Lung (tissue), 12 donors: ENCODE results near the gene AASDH. TPM values are rescaled to one million over a fixed set of nuclear protein-coding genes. Genes with fewer than 3 reads are reported as not detected.

Experiments
- ATAC-seq: fragments of 200-7000 bp; cut with Tn5 transposase; one replicate; pipeline ENCODE4 v1.9.1; 2020; ENCODE audit warnings: moderate number of reproducible peaks; ENCODE audit not compliant: insufficient read depth, low FRiP score
- DNase-seq, 3 donors: peaks; one replicate each; pipeline ENCODE4 v3.0.0-alpha.2; 2013 to 2017
- H3K27ac ChIP-seq, 2 donors: one replicate each; pipeline ENCODE4 v1.5.1; 2013; ENCODE audit warnings: mild to moderate bottlenecking in 2 of 2, moderate library complexity in 2 of 2, control low read depth in 1 of 2, inconsistent platforms in 1 of 2, low read depth in 1 of 2, low read length in 1 of 2
- H3K27me3 ChIP-seq, 3 donors: one replicate each; pipeline ENCODE4 v1.5.1; 2013; ENCODE audit warnings: low read length in 2 of 3; ENCODE audit not compliant: control insufficient read depth in 3 of 3, insufficient read depth in 3 of 3
- H3K36me3 ChIP-seq, 4 donors: one replicate each; pipeline ENCODE4 v1.5.1; 2013; ENCODE audit warnings: low read length in 4 of 4, mild to moderate bottlenecking in 1 of 4, moderate library complexity in 1 of 4; ENCODE audit not compliant: control insufficient read depth in 4 of 4, insufficient read depth in 4 of 4
- H3K4me1 ChIP-seq, 5 donors: one replicate each; pipeline ENCODE4 v1.5.1; 2013; ENCODE audit warnings: low read length in 5 of 5, mild to moderate bottlenecking in 2 of 5, moderate library complexity in 1 of 5; ENCODE audit not compliant: control insufficient read depth in 5 of 5, insufficient read depth in 5 of 5
- H3K4me3 ChIP-seq: one replicate; pipeline ENCODE4 v1.5.1; 2013; ENCODE audit warnings: mild to moderate bottlenecking, control low read depth, moderate library complexity
- H3K9ac ChIP-seq, 2 donors: one replicate each; pipeline ENCODE4 v1.5.1; 2013; ENCODE audit warnings: low read length in 2 of 2, control low read depth in 1 of 2; ENCODE audit not compliant: insufficient read depth in 1 of 2
- H3K9me3 ChIP-seq, 4 donors: one replicate each; pipeline ENCODE4 v1.5.1; 2013; ENCODE audit warnings: low read length in 3 of 4, mild to moderate bottlenecking in 1 of 4, moderate library complexity in 1 of 4; ENCODE audit not compliant: control insufficient read depth in 4 of 4, insufficient read depth in 3 of 4
- CTCF ChIP-seq: IDR thresholded peaks from 2 replicates; pipeline ENCODE4 v1.5.1; 2012; ENCODE audit warnings: mild to moderate bottlenecking; ENCODE audit errors: control extremely low read depth, extremely low read depth
- WGBS, 2 donors: extraction: QIAGEN DNeasy Blood & Tissue Kit; methylation state at CpG; one replicate each; pipeline ENCODE4 v1.1.7; 2013; 5-methylcytosine and 5-hydroxymethylcytosine counted together
- polyA plus RNA-seq, 2 donors: library from polyadenylated mRNA; stranded (reverse); fragments of 200-250 nt; gene quantifications; one replicate each; pipeline ENCODE4 v1.2.1, GENCODE V29; 2013
- total RNA-seq, 2 donors: library from RNA; depleted of rRNA in 1 of 2; stranded (reverse); fragments of >200 nt in 1 of 2; gene quantifications; one replicate each; pipeline ENCODE4 v1.2.1, GENCODE V29; 2014 to 2021
- donor health status: control.
- donor health status: control.
- donor health status: Bipolar disorder and iron deficiency.
- donor health status: healthy.
- donor health status: DM: yes; HTN: yes; CAD: no.

The AASDH gene
- total and polyA plus RNA-seq, 4 donors, result 2.4 to 23.4 (median 7.2) TPM

GRCh38 chr4:56417396-56417795 is 30.1 kb upstream of the AASDH start:
- ATAC-seq, result no peak
- no peak for DNase-seq
- Histone ChIP-seq H3K9me3 (no peaks in the 10 kb centered on the region), H3K9ac (no peak overlapping the region), H3K27me3 (no peaks in the 10 kb centered on the region), H3K4me1 (no peaks in the 10 kb centered on the region), H3K36me3 (peaks cover 0 to 2% (median 0%) of the 10 kb centered on the region in 4 donors), H3K27ac (no peak overlapping the region), H3K4me3 (no peak overlapping the region)
- TF ChIP-seq CTCF, result no peak
- 93 to 97% methylated on average over 3 of the region's 3 CpGs for WGBS, 2 donors

GRCh38 chr4:56416349-56416748 is 29.1 kb upstream of the AASDH start:
- Histone ChIP-seq H3K4me1 (peaks cover 0 to 3% (median 0%) of the 10 kb centered on the region in 5 donors), H3K9ac (no peak overlapping the region), H3K27me3 (no peaks in the 10 kb centered on the region), H3K27ac (no peak overlapping the region), H3K9me3 (no peaks in the 10 kb centered on the region), H3K4me3 (no peak overlapping the region), H3K36me3 (peaks cover 0 to 2% (median 0%) of the 10 kb centered on the region in 4 donors)
- no peak for ATAC-seq
- no peak for TF ChIP-seq CTCF
- 60 to 69% methylated on average over 3 of the region's 3 CpGs for WGBS, 2 donors
- DNase-seq, result no peak

- Histone ChIP-seq H3K4me3 (no peak overlapping the region), H3K36me3 (peaks cover 0 to 2% (median 0%) of the 10 kb centered on the region in 4 donors), H3K9me3 (no peaks in the 10 kb centered on the region), H3K27me3 (no peaks in the 10 kb centered on the region), H3K27ac (no peak overlapping the region), H3K9ac (peak overlapping the region in 1 of 2 donors; percentile 11), H3K4me1 (peaks cover 0 to 21% (median 3%) of the 10 kb centered on the region in 5 donors)
- WGBS, 2 donors, result 83 to 92% methylated on average over 4 of the region's 4 CpGs
- DNase-seq (peak in 2 of 3 donors; percentile 14 to 27), ATAC-seq (no peak)
- TF ChIP-seq CTCF, result no peak
Measured at GRCh38 chr4:56414135-56414670, 26.9 kb upstream of the AASDH start.
